Endometrial microvascular endothelial cells (primary cell): Measurements from ENCODE around the gene LEKR1. TPM values are rescaled to one million over a fixed set of nuclear protein-coding genes. Genes with fewer than 3 reads are reported as not detected.
"Not testable (repeated sequence)": the region's sequence is repeated elsewhere in the genome, so short reads cannot be mapped to it uniquely, and the experiment has no call there.

Experiments used
- in situ Hi-C: cut with HindIII; loops from 2 replicates; pipeline ENCODE4 v1.10.0; 2017; ENCODE audit warnings: low sequenced_read_pairs, low pct_unique_long_range_greater_than_20kb; ENCODE audit errors: inconsistent ontology term
- total RNA-seq: library from RNA; depleted of rRNA; stranded (reverse); fragments of >200 nt; gene quantifications from one replicate; pipeline ENCODE4 v1.2.3, GENCODE V29; 2015; ENCODE audit errors: inconsistent ontology term

The LEKR1 gene
- 0.09 TPM for total RNA-seq

GRCh38 chr3:156826144-156826895 is at the start of gene LEKR1:
Gene LEKR1, plus strand, starts transcription at chr3:156826353. Its CDS starts 2,977 bp downstream, at chr3:156829330.
- in situ Hi-C loops: no loop called here

DNA sequence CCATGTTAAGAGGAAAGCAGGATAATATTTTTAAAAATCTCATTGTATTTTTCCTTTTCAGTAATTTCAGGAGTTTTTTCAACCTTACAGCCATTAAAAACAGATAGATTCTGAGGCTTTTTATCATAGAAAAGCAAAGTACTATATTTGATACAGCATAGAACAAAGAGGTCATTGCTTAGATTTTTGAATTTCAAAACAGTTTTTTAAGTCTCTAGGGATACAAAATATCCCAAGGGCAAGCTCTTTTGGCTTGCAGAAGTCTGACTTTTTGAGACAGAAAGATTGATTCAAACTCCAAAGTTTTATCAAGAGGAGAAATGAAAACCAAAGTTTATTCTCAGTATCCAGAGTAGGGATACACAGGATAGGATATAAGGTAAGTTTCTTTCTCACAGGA is 49.3 kb upstream of the LEKR1 start:
- in situ Hi-C loops: no loop called here

GRCh38 chr3:156781310-156782230 is 44.6 kb upstream of the LEKR1 start:
- in situ Hi-C loops: no loop called here

GRCh38 chr3:156782319-156782718 is 43.8 kb upstream of the LEKR1 start:
- in situ Hi-C loops: no loop called here

GRCh38 chr3:156782921-156783320 is 43.2 kb upstream of the LEKR1 start:
- in situ Hi-C loops: no loop called here

DNA sequence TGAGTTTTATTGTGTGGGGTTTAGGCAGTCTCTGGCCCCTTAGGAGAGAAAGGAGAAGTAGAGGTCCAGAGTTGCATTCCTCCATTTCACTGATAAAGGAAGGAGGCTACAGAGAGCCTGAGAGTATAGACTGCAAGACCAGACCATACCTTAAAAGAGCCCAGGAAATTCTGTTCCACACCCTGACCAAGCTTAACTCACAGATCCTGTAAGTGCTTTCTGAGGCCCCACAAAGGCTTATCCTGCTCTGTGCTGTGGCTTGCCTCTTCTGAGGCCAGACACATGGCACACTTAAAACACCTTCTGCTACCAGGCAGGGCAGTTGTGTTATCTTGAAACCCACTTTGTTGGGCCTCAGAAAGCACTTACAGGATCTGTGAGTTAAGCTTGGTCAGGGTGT is 39.2 kb upstream of the LEKR1 start:
- in situ Hi-C loops: no loop called here

GRCh38 chr3:156787926-156788663 is 38.1 kb upstream of the LEKR1 start:
- in situ Hi-C loops: no loop called here

DNA sequence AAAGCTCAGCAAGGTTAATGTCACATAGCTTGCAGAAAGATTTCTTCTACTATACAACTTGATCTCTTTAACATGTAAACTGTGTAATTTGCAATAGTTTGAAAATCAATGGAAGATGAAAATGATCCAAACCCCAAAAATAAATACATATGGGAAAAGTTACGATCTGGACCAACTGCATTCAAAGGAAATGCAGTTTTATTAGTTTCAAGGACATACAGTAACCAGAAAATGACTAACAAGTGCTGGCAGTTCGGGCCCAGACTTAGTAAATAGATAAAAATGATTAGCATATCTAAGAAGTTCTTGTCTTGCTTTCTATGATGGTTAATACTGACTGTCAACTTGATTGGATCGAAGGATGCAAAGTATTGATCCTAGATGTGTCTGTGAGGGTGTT is 37.3 kb upstream of the LEKR1 start:
- in situ Hi-C loops: no loop called here

- in situ Hi-C loops: no loop called here
Observed at GRCh38 chr3:156790156-156790555, 36.0 kb upstream of the LEKR1 start.

DNA sequence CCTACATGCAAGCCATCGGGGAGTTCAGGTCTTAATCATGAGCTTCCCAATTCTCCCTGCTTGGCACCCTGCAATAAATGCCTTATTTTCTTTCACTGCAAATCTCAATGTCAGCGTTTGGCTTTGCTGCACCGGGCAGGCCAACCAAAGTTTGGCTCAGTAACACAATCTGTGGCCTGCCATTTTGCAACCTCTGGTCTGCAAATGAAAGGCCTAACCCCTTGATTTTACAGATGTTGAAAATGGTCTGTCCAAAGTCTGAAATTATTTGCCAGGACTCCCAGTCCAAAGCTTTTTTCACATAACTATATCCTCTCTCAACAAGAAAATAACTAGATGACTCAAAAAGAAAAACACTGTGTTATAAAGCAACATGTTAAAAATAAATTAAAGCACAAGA is 34.0 kb upstream of the LEKR1 start:
- in situ Hi-C loops: no loop called here

DNA sequence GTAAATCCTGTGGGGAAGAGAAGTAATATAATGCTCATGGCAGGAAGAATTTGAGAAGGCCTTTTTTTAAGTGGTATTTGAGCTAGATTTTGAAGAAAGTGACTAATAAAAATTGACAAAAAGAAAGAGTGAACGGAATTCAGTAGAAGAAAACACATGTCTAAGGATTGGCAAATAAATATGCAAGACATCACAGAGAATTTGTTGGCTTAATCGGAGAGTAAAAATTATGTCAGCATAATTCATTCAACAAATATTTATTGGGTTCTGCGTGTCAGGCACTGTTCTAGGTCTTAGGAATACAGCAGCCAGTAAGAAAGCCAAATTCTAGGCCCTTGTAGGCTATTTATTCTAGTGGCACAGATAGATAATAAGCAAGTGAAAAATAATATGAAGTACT is 33.6 kb upstream of the LEKR1 start:
- in situ Hi-C loops: no loop called here

GRCh38 chr3:156792945-156793344 is 33.2 kb upstream of the LEKR1 start:
- in situ Hi-C loops: no loop called here

DNA sequence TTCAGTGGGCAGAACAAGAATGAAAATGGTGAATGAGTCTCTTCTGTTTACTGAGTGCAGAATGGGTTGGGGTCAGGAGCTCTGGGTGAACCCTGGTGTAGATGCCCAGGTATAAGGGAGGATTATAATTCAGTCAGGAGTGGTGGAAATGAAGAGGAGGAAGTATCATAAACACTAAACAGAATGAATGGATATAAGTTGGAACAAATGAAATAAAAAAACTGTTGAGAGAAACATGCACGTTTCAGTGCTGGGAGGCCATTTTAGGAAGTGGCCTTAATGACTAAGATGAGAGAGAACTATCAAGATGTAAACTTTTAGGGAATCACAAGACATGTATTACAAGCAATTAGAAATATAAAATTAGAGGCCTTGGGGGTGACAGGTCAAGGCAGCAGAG is 32.8 kb upstream of the LEKR1 start:
- in situ Hi-C loops: no loop called here

GRCh38 chr3:156793851-156794250 is 32.3 kb upstream of the LEKR1 start:
- in situ Hi-C loops: no loop called here

GRCh38 chr3:156795890-156796481 is 30.2 kb upstream of the LEKR1 start:
- in situ Hi-C loops: no loop called here

DNA sequence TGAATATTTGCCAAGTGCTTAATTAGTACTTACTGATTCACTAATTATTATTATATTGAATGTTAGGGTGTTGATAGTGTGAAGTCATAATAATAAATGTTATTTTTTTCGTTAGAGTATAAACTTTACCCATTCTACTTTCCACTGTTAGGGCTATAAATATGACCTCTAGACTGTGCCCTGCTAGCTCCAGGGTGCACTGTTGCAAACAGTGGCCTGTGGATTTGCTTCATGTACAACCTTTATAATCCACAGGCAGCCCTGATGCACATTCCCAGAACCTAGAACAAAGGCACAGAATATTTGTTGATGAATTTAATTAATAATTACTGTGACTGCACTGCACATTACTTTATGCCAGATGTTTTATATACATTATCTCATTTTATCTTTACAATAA is 28.8 kb upstream of the LEKR1 start:
- in situ Hi-C loops: no loop called here

DNA sequence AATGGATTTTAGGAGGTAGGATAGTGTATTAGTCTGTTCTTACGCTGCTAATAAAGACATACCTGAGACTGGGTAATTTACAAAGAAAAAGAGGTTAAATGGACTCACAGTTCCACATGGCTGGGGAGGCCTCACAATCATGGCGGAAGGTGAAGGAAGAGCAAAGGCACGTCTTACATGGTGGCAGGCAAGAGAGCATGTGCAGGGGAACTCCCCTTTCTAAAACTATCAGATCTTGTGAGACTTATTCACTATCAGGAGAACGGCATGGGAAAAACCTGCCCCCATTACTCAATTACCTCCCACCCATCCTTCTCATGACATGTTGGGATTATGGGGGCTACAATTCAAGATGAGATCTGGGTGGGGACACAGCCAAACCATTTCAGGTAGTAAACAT is 25.9 kb upstream of the LEKR1 start:
- in situ Hi-C loops: not testable (repeated sequence)

DNA sequence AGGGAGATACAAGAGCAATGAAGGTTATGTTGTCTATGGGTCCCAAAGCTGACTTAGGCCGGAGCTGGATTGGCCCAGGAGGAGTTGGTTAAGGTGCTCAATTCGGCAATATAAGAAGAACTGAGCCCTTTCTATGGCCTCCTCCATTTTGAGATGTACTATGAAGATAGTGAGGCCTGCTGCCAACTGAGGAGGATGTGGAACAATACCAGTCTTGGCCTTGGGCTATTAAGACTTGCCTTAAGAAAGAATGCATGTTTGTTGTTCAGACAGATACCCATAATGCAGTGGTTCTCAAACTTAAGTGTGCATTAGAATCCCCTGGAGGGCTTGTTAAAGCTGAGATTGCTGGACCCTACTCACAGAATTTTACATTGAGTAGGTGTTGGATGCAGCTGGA is 24.4 kb upstream of the LEKR1 start:
- in situ Hi-C loops: no loop called here
